HG03342 (cell line): ENCODE measurements around the gene PLAGL1.

Source experiments
- ATAC-seq: cut with Tn5 transposase; IDR thresholded peaks from one replicate; pipeline ENCODE4 v1.9.1; 2021; ENCODE audit warnings: mild to moderate bottlenecking, moderate library complexity; ENCODE audit not compliant: unreplicated experiment

Gene PLAGL1

GRCh38 chr6:143967706-143968376, 40.2 kb downstream of the PLAGL1 start:
- no peak for ATAC-seq

GRCh38 chr6:143966312-143966711, 41.7 kb downstream of the PLAGL1 start:
- no peak for ATAC-seq

GRCh38 chr6:143965503-143966171, 42.4 kb downstream of the PLAGL1 start:
- ATAC-seq, result no peak

- no peak for ATAC-seq
Observed at GRCh38 chr6:143964674-143965081, 43.4 kb downstream of the PLAGL1 start.

- no peak for ATAC-seq
Observed at GRCh38 chr6:143963158-143963919, 44.7 kb downstream of the PLAGL1 start.

GRCh38 chr6:143961886-143962878, 45.9 kb downstream of the PLAGL1 start:
- ATAC-seq, result no peak

GRCh38 chr6:143961066-143961465, 47.0 kb downstream of the PLAGL1 start:
- ATAC-seq, result no peak

GRCh38 chr6:143959927-143960326, 48.1 kb downstream of the PLAGL1 start:
- no peak for ATAC-seq

GRCh38 chr6:143958839-143959399, 49.1 kb downstream of the PLAGL1 start:
- no peak for ATAC-seq

- ATAC-seq, result no peak
Observed at GRCh38 chr6:143957679-143958274, 50.3 kb downstream of the PLAGL1 start.

GRCh38 chr6:143955971-143956370, 52.1 kb downstream of the PLAGL1 start:
- ATAC-seq, result no peak

- no peak for ATAC-seq
Observed at GRCh38 chr6:143953922-143954321, 54.1 kb downstream of the PLAGL1 start.

GRCh38 chr6:143952947-143953701, 54.9 kb downstream of the PLAGL1 start:
- no peak for ATAC-seq

- ATAC-seq, result no peak
Observed at GRCh38 chr6:143952060-143952778, 55.8 kb downstream of the PLAGL1 start.

- ATAC-seq, result no peak
Observed at GRCh38 chr6:143950875-143951274, 57.2 kb downstream of the PLAGL1 start.

- ATAC-seq, result no peak
Observed at GRCh38 chr6:143949962-143950361, 58.1 kb downstream of the PLAGL1 start.

GRCh38 chr6:143949535-143949934, 58.5 kb downstream of the PLAGL1 start:
- ATAC-seq, result no peak

- no peak for ATAC-seq
Observed at GRCh38 chr6:143948208-143948607, 59.9 kb downstream of the PLAGL1 start.
